RCC 7860 (cell line): ENCODE results near the gene SH3TC2.

ENCODE experiments used
- DNase-seq: peaks from one replicate; pipeline ENCODE4 v3.0.0-alpha.2; 2015; ENCODE audit warnings: low spot score
- FAIRE-seq: peaks from 2 replicates; lab custom pipeline; 2012; peaks lifted over from hg19 to GRCh38; lab: Jason Lieb, UNC

SH3TC2 gene

DNA sequence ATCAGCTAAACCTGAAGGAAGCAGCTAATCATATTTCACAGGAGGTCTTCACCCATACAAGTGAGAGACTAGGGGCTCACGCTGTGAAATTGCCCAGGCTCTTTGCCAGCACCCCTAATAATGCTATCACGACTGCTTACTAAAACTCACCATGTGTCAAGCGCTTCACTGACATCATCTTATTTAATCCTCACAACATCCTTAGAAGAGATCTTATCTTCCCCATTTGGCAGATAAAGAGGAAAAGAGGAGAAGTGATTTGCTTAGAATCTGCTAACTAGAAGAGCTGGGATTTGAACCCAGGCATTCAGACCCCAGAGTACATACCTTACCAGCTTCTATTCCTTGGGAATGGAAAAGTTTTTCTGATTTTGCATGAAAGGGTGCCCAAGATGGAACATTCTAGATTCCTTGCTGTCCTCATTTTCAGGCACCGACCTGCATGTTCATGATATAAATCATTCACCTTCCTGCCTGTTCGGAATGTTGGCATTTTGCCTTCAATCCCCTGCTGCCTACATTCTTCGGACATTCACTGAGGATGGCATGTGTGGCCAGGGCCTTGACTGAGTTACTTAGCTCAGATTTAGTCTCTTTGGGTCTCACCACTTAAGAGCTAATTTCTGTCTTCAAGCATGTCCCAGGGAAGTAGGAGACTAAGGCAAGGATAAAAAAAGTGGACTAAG is 88.1 kb downstream of the SH3TC2 start:
- FAIRE-seq (peak; percentile 74), DNase-seq (peak; percentile 86)

DNA sequence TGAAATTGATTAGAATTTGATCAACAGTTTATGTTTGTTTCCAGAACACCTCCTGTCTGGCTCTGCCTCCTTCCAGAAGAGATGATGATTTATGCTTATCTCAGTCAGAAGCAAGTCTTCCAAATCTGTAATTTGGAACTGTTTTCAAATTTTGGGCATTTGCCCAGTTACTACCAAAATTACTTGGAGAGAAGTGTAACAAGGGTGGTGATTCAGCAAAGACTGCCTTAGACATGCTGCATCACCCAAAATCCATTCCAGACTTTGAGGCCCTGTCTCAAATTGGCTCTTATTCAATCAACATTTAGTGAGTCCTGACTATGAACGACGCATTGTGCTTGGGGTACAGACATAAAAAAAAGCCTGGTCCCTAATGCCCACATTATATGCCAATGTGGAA is 89.4 kb downstream of the SH3TC2 start:
- FAIRE-seq, result no peak

DNA sequence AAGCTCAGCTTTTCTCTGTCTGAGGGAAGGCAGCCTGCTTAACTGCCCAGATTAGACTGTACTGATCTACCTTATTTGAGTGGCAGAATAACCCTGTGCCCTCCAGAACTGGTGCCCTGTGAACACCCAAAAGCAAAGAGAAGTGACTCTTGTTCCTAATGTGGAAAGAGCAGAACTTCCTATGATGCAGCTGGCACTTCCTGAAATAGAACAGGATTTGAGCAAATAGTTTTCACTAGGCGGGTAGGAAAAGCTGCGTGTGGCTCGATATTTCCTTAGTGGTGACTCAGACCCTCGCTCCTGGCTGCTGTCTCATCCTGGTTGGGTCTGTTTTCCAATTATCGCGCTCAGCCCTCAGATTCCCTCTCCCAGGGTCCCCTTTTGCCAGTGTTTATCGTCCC is 89.9 kb downstream of the SH3TC2 start:
- DNase-seq (peak; percentile 85), FAIRE-seq (peak; percentile 82)

More for the DNA sequence above, 89.4 kb downstream of the SH3TC2 start:
- no peak for DNase-seq

DNA sequence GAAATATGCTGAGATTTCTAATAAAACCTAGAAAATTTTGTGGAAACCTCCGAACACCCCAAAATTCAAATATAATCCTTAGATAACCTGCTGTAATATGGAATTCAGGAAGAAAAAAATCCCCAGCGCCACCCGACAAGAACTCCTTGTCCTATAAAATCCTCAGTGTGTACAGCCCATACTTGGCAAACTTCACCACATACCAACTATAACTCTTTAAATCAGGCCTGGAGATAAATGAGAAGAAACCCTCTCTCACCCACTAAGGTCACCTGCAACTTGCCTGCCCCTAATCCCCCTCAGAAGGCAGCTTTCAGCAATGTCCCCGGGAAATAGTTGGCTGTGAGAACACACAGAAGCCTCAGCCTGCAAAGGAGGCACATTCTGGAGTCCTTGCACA is 90.5 kb downstream of the SH3TC2 start:
- DNase-seq (no peak), FAIRE-seq (no peak)

DNA sequence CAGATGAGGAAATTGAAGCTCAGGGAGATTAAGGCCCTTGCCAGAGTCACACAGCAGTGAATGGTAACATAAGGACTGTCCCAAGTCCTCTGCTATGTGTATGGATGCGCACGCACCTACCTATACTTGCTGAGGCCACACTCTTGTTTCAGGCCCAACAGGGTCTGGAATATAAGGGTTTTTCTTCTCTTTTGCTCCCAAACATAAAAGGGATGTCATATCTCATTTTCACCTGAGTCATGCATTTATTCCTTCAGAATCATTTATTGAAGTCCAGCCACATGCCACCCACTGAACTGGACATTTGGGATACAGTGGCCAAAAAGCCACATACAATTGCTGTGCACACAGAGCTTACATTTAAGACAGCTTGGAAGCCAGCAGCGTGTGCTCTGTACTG is 92.0 kb downstream of the SH3TC2 start:
- FAIRE-seq, result no peak

DNA sequence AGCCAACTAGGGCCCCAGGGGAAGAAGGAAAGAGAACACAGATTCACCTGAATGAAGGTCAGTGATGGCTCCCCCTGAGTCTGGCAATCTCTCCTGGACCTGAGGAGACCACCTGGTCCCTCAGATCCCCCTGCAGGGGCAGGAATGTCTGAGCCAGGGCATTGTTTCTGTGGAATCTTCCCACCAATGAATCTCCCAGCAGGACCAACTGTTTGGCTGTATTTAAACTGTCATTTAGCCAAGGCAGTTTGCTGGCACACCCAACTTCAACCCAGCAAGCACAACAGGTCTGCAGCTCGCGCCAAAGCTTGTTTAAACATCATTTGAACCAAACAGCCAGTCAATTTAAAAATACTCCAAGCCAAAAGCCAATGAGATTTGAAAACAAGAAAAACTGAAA is 92.6 kb downstream of the SH3TC2 start:
- FAIRE-seq (no peak), DNase-seq (no peak)

More for the DNA sequence above, 92.0 kb downstream of the SH3TC2 start:
- no peak for DNase-seq

- FAIRE-seq (no peak), DNase-seq (no peak)
Measured at GRCh38 chr5:148969291-148969690, 93.6 kb downstream of the SH3TC2 start.

- no peak for DNase-seq
- FAIRE-seq, result no peak
Measured at GRCh38 chr5:148968311-148968710, 94.6 kb downstream of the SH3TC2 start.

DNA sequence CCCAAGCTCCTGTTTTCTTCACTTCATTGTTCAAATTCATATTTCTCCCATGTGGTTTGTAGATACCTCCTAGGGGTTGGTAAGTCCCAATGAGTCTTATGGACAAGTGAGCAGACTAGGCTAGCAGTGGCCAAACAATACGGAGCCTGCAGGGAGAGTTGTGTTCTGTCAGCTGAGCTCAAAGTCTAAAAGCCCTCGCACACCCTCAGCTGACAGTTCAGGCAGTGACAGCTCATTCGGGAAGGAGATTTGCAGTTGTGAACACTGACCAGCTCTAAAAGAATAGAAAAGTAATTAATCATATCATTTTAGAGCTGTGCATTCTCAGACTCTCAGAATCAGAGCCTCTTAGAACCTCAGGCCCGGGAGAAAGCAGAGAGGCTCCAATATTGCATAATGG is 95.1 kb downstream of the SH3TC2 start:
- DNase-seq (no peak), FAIRE-seq (no peak)

DNA sequence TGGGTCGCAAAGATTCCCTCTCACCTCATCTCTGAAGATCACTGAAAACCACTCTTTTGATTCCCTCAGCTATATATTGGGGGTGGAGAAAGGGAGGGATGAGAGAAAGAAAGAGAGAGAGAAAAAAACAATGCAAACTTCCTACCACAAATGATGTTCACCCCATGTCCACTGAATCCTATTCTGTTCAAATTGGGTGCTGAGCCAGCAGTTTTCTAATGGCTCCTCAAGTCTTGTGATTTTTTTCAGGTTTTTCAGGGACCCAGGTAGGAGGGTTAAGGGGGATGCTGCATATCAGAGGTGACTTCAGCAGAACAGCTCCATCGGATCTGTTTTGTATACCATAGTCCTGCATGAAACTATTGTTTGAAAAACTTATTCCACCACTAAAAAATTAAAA is 95.9 kb downstream of the SH3TC2 start:
- no peak for DNase-seq
- no peak for FAIRE-seq

- FAIRE-seq (no peak), DNase-seq (no peak)
Measured at GRCh38 chr5:148966348-148966747, 96.5 kb downstream of the SH3TC2 start.

GRCh38 chr5:148965511-148966265 is 97.2 kb downstream of the SH3TC2 start:
- peak; percentile 100 for DNase-seq
- peak; percentile 93 for FAIRE-seq

GRCh38 chr5:148963664-148964063 is 99.2 kb downstream of the SH3TC2 start:
- no peak for FAIRE-seq

GRCh38 chr5:148962761-148963324 is 100.0 kb downstream of the SH3TC2 start:
- DNase-seq (no peak), FAIRE-seq (no peak)

More at GRCh38 chr5:148963664-148964063, 99.2 kb downstream of the SH3TC2 start:
- DNase-seq, result no peak

DNA sequence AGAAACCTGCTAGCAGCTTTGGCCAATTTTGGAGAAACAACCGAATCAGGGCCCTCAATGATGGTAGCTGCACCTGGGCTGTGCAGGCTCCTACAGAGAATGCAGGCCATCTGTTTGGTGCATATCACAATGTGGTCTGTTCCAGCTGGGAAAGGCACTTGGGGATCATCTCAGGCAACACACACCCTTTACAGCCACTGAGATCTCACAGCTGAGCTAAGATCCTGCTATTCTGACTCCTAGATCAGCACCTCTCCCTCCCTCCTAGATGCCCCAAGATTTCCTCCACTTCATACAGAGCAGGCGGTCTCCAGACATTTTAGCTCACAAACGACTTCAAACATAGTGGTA is 100.7 kb downstream of the SH3TC2 start:
- DNase-seq (no peak), FAIRE-seq (no peak)

DNA sequence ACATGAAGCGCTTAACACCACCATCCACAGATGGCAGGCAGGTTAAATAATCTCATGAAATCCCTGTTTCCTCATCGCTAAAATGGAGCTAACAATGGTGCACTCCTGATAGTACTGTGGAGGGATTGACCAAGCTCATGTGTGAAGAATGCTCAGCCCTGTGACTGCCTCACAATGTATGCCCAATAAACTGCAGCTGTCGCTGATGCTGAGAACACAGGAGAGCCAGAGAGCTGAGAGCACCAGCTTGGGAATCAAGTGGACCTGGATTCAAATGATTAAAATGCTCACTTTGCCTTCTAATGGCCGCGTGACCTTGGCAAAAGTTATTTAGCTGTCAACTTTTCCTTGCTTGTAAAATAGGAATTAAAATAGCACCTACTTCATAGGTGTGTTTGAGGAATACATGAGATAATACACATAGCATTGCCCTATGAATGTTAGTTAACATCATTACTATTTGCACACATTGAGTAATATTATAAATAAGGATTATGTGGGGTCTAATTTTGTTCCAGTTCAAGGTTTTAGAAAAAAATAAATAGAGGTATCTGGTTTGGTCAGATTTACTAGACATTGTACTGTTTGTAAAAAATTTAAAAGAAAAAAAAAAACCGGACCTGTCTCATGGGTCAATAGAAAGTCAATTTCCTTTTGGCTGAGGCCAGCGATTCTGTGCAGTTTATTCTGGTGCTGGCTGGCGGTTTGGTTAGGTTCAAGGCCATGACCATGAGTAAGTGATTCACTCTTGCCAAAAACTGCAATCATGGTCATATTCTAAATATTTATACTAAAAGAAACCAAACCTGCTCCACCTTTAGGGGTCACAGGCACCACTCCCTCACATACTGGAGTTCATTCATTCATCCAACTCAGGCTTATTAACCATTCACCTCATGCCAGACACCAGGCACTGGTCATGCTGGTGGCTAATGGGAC is 101.3 kb downstream of the SH3TC2 start:
- no peak for DNase-seq

GRCh38 chr5:148960070-148960769 is 102.6 kb downstream of the SH3TC2 start:
- no peak for DNase-seq
- no peak for FAIRE-seq

More for the DNA sequence above, 101.3 kb downstream of the SH3TC2 start:
- FAIRE-seq, result no peak

DNA sequence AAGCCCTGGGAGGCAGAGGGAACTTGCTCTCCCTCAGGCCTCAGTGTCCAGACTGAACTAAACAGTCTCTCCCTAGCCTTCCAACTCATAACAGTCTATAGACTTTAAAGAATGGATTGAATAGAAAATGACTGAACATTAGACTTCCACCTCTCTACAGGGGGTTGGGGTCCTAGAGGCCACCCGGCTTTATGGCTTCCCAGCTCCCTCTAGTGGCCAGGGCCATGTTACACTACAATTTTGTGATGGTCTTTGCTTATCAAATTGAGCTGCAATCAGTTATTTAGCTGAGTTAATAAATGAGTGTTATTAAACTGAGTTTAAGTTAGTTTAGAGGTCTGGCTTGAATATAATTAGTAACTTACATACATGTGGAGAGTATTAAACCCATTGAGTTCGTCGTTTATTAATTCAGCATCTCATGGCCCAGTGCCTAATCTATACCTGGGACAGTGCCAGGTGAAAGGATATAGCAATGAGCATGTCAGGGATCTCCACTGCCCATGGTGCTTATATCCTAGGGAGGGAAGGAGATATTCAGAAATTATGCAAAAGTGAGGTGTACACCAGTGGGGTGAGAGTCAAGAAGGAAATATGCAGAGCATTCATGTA is 105.2 kb downstream of the SH3TC2 start:
- peak; percentile 60 for FAIRE-seq

GRCh38 chr5:148956477-148957385 is 106.1 kb downstream of the SH3TC2 start:
- no peak for DNase-seq
- no peak for FAIRE-seq

More for the DNA sequence above, 105.2 kb downstream of the SH3TC2 start:
- peak; percentile 25 for DNase-seq
